Limb (tissue), 2 donors: ENCODE data around the gene PLEKHA7.

Experiments
- DNase-seq, 2 donors: peaks; one replicate each; pipeline ENCODE4 v3.0.0-alpha.2; 2016; ENCODE audit errors: extremely low spot score in 2 of 2

Gene PLEKHA7

DNA sequence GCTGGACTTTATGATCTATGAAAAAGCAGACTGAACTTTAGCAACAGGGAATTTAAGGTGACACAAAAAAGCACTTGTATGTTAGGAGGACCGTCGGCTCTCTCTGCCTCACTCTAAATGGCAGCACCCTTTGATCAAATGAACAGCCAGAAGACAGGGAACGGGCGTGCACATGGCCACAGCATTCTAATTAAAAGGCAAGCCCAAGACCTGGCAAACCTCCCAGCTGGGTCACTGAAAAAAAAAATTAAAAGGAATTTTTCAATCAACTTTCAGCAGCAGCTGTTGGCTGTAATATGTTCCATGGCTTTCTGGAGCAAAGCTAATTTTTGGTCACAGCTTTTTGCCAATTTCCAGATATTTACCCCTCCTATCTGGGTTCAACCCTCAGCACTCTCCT lies 159.2 kb downstream of the PLEKHA7 start:
- DNase-seq = peak in 1 of 2 donors; percentile 36

DNA sequence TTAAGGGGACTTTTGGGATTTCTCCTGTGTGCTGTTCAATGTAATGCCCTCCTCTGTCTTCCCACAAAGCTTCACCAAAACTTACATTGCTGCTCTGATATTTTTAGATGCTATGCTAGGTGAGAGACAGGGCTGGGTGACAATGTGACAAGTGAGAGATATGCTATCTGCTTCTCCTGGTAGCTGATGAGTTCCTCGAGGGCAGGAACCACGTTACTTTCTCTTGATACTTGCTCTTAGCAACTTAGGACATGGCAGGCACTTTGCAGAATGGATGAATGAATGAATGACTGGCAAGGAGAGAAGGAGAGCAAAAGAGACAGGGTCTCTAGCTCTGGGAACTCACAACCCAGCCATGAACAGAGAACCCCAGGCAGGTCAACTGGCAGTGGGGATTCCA lies 160.4 kb downstream of the PLEKHA7 start:
- no peak for DNase-seq

GRCh38 chr11:16853266-16853665 lies 160.9 kb downstream of the PLEKHA7 start:
- no peak for DNase-seq

- no peak for DNase-seq
These were observed 167.9 kb downstream of the PLEKHA7 start for GRCh38 chr11:16846305-16846704.

- no peak for DNase-seq
These were observed 169.9 kb downstream of the PLEKHA7 start for GRCh38 chr11:16844268-16844771.

DNA sequence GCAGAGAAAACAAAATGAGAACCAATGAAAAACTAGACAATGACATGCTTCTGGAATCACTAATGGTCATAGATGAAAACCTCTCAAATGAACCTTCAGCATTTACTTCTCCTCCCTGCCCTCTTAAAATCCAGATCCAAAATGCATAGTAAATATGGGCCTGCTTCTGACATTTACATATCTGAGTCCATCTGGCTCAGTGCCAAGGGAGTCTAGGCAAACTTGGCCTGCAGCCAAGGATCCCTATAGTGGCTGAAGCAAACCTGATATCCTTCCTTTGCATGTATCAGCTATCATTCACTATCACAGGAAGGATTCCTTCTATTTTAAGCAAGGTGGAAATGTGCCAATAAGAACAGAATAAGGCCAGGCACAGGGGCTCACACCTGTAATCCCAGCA lies 170.9 kb downstream of the PLEKHA7 start:
- no peak for DNase-seq

GRCh38 chr11:16841984-16842383 lies 172.2 kb downstream of the PLEKHA7 start:
- no peak for DNase-seq

DNA sequence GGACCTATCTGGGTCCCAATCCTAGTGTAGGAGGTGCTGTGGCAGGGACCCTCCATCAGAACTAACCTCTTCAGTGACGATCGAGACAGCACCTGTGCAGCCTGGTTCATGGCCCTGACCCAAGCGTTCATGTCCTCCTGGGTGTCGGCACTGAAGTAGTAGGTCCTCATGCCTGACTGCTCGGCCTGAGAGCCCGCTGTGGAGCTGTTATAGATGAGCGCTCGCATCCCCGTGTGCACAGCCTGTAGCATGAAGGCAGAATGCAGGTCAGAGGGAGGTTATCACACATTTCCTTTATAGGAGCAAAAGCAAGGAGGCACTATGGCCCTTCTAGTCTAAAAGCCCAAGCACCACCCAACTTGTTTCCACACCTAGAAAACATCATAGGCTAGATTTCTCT lies 172.7 kb downstream of the PLEKHA7 start:
- no peak for DNase-seq

DNA sequence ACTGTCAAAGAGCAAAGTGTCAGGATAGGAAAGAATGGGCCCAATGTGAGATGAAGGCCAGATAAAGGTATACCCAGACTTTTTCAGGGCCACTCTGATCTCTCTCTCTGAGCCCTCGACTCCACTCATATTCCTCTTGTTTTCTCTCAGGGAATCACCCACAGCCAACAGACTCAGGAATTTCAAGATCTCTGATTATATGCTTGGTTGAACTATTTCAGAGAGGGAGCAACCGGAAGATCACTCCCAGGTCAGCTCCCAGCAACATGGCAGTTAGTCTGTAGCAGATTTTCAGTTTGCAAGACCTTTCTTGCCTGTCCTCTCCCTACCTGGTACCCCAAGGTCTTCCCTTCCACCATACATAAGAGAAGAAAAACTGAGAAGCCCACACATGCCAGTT lies 173.3 kb downstream of the PLEKHA7 start:
- no peak for DNase-seq

- DNase-seq = no peak
These were observed 174.4 kb downstream of the PLEKHA7 start for GRCh38 chr11:16839821-16840220.

- DNase-seq = no peak
These were observed 179.8 kb downstream of the PLEKHA7 start for GRCh38 chr11:16834384-16834783.

- DNase-seq = no peak
These were observed 181.2 kb downstream of the PLEKHA7 start for GRCh38 chr11:16833026-16833425.

DNA sequence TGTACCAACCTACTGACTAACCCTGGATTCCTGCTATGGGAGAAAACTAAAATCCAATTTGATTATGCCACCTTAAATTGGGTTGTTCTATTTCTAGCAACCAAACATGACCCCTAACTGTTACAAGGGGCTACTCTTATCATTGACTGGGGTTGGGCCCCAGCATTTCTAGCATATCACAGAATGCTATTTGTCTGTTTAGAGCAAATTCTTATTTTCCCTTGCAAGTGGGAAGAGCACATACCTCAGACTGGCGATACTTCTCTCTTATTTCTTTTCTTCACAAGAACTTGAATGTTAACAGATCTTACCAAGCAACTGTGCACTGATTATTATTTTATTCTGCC lies 182.0 kb downstream of the PLEKHA7 start:
- DNase-seq = no peak

DNA sequence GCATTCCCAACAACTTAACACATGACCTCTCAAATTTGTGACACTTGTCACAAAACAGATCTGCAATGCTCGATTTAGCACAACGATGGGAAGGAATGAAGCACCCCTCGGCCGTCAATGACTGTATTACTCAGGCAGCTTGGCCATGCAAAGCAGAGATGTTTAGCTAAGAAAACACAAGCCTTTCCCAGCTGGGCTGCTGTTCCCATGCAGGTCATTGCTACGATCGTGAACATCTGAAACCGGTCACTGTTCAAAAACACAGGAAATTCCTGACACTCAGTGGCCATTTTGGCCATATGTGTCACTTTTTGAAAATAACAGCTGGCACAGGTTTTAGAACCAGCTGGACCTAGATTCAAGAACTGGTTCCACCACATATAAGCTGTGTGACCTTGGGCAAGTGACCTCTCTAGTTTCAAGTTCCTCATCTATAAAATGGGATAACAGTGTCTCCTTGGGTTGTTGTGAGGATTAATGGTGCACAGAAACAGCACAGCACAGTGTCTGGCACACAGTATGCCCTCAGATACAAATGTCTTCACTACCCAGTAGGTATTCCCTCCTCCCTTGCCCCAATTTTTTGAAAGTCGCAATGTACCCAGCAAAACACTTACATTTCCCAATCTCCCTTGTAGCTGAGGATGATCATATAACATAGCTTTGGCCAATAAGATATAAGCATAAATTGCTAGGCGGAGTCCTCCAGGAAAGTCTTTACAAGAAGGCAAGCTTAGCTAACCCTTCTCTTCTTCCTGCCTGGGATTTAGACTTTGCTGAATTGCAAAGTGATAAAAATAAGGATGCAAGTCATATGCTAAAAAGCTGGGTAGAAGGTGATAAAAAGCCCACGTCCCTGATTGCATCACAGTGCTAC lies 182.7 kb downstream of the PLEKHA7 start:
- DNase-seq = no peak

DNA sequence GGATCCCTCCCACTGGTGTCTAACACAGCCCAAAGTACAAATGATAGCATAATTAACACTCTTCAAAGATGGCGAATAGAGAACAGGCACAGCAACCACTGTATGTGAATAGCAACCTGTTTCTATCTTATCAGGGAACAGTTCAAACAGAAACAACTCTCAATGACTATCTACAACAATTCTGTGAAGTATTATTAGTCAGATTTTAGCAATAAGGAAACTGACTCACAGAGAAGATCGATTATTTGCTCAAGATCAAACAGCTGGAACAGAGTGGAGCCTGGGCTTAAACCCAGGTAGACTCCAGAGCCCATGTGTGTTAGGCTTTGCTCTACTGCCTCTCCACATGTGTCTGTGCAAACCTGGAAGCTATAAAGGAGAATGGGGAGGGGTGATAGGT lies 187.1 kb downstream of the PLEKHA7 start:
- DNase-seq = no peak

DNA sequence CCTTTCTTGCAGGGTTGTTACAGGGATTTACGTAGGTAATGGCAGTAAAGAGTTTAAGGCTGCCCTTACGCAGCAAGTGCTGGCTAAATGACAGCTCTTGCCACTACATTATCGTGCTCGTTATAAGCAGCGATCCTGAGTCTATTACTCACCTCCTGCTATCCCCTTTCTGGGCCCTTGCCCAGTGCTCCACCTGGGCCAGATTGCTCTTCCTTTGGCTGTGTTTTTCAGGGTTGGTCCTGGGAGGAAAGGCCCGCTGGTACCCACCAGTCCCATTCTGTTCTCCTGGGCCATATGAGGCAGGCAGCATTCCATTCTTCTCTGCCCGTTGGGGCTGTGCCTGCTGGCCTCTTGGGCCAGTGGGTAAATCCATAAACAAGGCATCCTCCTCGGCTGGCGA lies 188.2 kb downstream of the PLEKHA7 start:
- DNase-seq = no peak

- DNase-seq = no peak
These were observed 189.1 kb downstream of the PLEKHA7 start for GRCh38 chr11:16825101-16825500.

DNA sequence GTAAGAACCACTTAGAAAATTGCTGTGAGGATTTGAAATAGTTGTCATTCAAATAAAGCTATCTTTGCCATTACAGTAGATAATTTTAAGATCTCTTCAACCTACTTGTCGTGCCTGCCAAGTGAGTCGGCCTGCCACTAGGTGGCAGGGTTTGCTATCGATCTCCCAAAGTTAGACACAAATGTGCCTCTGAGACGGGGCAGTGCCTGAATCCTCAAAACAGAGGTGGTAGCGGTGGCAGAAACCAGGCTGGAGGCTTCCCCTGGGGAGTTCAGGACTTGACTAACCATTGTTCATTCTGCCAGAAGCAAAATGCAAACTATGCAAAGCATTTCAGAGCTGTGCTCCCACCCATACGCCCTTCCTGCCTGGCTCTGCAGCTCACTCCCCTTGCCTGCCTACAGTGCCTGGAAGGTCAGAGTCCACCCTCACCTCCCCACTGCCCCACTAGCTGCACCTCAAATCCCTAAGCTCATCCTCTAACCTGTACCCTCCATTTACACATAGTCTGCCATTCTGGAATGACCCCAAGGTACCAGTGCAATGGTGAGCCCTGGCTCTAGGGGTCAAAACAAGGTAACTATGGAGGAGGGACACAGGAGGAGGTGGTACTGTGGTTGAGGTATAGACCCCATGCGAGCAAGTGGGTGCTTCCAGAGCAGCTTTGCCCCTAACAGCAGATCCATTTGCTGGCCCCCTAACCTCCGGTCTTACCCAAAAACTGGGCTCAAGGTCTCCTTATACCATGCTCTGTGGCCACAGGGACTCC lies 193.7 kb downstream of the PLEKHA7 start:
- peak; percentile 83 to 86 for DNase-seq

DNA sequence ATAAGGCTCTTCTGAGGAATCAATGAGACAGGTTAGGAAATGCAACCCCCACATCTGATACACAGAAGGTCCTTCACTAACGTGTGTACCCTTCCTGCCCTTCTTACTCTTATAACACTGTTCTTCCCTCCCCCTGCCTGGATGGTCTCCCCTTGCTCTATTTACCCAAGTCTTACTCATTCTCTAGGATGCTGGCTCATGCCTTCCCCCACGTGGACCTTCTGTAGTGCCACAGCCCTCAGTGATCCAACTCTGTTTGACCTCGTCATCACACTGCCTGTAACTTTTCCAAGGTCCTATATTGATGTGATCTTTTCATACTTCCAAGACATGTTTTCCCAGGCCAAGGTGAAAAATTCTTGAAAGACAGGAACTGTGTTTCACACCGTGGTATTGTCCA lies 195.9 kb downstream of the PLEKHA7 start:
- DNase-seq = no peak

GRCh38 chr11:16817351-16817750 lies 196.9 kb downstream of the PLEKHA7 start:
- DNase-seq = no peak

DNA sequence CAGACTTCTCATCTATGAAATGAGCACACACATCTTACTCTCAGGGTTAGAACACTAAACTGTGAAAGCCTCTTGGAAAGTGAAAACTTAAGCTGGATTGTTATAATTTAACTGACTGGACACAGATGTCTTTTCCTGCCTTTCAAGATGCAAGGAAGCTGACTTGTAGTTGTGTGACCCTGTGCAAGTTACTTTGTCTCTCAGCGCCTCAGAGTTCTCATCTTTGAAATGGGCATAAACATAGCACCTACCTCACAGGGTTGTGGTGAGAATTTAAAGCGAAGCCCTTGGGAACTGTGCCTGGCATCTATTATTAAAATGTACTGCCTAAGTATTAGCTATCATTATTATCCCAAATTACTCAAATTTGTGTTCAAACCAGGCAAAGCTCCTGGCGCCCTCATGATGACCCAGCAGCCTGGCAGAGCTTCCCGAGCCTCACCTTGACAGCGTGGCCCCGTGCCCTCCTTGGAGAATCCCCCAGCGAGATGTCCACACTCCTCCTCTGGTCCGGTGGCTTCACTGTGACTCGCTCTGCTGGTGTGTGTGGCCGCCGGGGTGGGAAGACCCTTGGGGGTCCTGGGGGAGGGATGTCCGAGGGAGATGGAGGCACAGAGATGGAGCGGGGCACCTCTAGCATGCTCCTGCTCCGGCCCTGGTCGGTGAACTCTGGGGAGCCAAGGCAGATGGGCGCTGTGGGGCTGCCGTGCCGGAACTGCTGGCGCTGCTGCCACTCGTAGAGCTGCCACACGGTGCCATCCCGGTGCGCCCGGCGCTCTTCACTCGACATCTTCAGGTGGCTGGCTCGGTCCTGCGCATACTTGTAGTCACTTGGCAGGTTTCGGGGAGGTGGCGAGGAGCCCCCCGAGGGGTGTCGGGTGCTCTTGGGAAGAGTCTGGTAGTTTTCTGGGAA lies 197.6 kb downstream of the PLEKHA7 start:
- DNase-seq = no peak
